ENCODE measurements around the gene ESYT1. TPM values are rescaled to one million over a fixed set of nuclear protein-coding genes. Genes with fewer than 3 reads are reported as not detected.
A peak's percentile ranks its signal among the peaks of the same experiment; 100 is the strongest.

The ESYT1 gene
- total RNA-seq, 1 donor from 2014 or later = 127 TPM

- TF ChIP-seq CTCF (IDR thresholded peaks at IDR 0.05) = no peak
- peaks cover 7% of the 10 kb centered on the region for H3K4me1 Mint-ChIP-seq (ENCODE audit: unreplicated experiment)
- no peaks in the 10 kb centered on the region for H3K27me3 Mint-ChIP-seq (ENCODE audit: unreplicated experiment)
- peak; percentile 88 for DNase-seq (ENCODE audit: extremely low spot score, unreplicated experiment)
- peak within 1 kb of the TSS; percentile 85 for H3K27ac Mint-ChIP-seq (ENCODE audit: unreplicated experiment)
- no peaks in the 10 kb centered on the region for H3K9me3 Mint-ChIP-seq (ENCODE audit: unreplicated experiment)
- H3K36me3 Mint-ChIP-seq (ENCODE audit: unreplicated experiment) = no peaks in the 10 kb centered on the region
- H3K4me3 Mint-ChIP-seq (ENCODE audit: unreplicated experiment) = peak within 1 kb of the TSS; percentile 76
These were observed 48.1 kb upstream of the ESYT1 start, which contains the start of gene ERBB3 for GRCh38 chr12:56079723-56080555. Gene ERBB3, plus strand, starts transcription at chr12:56080165. Its CDS starts 136 bp downstream, at chr12:56080301.

GRCh38 chr12:56080556-56081138, 47.4 kb upstream of the ESYT1 start:
- no peak overlapping the region for H3K27ac Mint-ChIP-seq (ENCODE audit: unreplicated experiment)
- TF ChIP-seq CTCF (IDR thresholded peaks at IDR 0.05) = no peak
- DNase-seq (ENCODE audit: extremely low spot score, unreplicated experiment) = no peak
- no peaks in the 10 kb centered on the region for H3K27me3 Mint-ChIP-seq (ENCODE audit: unreplicated experiment)
- H3K4me1 Mint-ChIP-seq (ENCODE audit: unreplicated experiment) = peaks cover 7% of the 10 kb centered on the region
- H3K36me3 Mint-ChIP-seq (ENCODE audit: unreplicated experiment) = no peaks in the 10 kb centered on the region
- H3K4me3 Mint-ChIP-seq (ENCODE audit: unreplicated experiment) = peak overlapping the region; percentile 47
- H3K9me3 Mint-ChIP-seq (ENCODE audit: unreplicated experiment) = no peaks in the 10 kb centered on the region

GRCh38 chr12:56081393-56082347, 46.4 kb upstream of the ESYT1 start:
- Mint-ChIP-seq H3K27ac (ENCODE audit: unreplicated experiment) (no peak overlapping the region), H3K4me3 (ENCODE audit: unreplicated experiment) (no peak overlapping the region), H3K9me3 (ENCODE audit: unreplicated experiment) (no peaks in the 10 kb centered on the region), H3K4me1 (ENCODE audit: unreplicated experiment) (peaks cover 7% of the 10 kb centered on the region), H3K36me3 (ENCODE audit: unreplicated experiment) (no peaks in the 10 kb centered on the region), H3K27me3 (ENCODE audit: unreplicated experiment) (no peaks in the 10 kb centered on the region)
- TF ChIP-seq CTCF (IDR thresholded peaks at IDR 0.05) = no peak
- DNase-seq (ENCODE audit: extremely low spot score, unreplicated experiment) = no peak

GRCh38 chr12:56082382-56082781, 45.7 kb upstream of the ESYT1 start:
- TF ChIP-seq CTCF (IDR thresholded peaks at IDR 0.05) = no peak
- DNase-seq (ENCODE audit: extremely low spot score, unreplicated experiment) = no peak
- H3K36me3 Mint-ChIP-seq (ENCODE audit: unreplicated experiment) = no peaks in the 10 kb centered on the region
- no peak overlapping the region for H3K27ac Mint-ChIP-seq (ENCODE audit: unreplicated experiment)
- H3K4me3 Mint-ChIP-seq (ENCODE audit: unreplicated experiment) = no peak overlapping the region
- H3K4me1 Mint-ChIP-seq (ENCODE audit: unreplicated experiment) = peaks cover 7% of the 10 kb centered on the region
- H3K9me3 Mint-ChIP-seq (ENCODE audit: unreplicated experiment) = no peaks in the 10 kb centered on the region
- H3K27me3 Mint-ChIP-seq (ENCODE audit: unreplicated experiment) = no peaks in the 10 kb centered on the region

Measured in osteocyte (in vitro differentiated cells).